ENCODE measurements around the gene RPS24. TPM values are rescaled to one million over a fixed set of nuclear protein-coding genes. Genes with fewer than 3 reads are reported as not detected.
A peak's percentile ranks its signal among the peaks of the same experiment; 100 is the strongest.

Gene RPS24
- total and polyA plus RNA-seq, 9 of the 15 experiments (the other 6 are each of a cell fraction or from before 2014, with no cell fraction given), result 1,947 to 7,307 (median 5,944) TPM

- TF ChIP-seq E2F1 (CRISPR knock-in tag; IDR thresholded peaks at IDR 0.05) (peak; percentile 78), VEZF1 (CRISPR knock-in tag; IDR thresholded peaks at IDR 0.05) (peak; percentile 84), GABPA (tag; conservative IDR thresholded peaks at IDR 0.05; ENCODE audit: low read depth) (no peak), ZMIZ1 (IDR thresholded peaks at IDR 0.05; ENCODE audit: low read depth in 2 of 2, low read length in 2 of 2) (peak; percentile 10 to 77; a peak in 1 of 4 replicates), MYNN (IDR thresholded peaks at IDR 0.05) (no peak), MYNN (CRISPR knock-in tag; IDR thresholded peaks at IDR 0.05) (no peak), NCOA2 (IDR thresholded peaks at IDR 0.05; ENCODE audit: partially characterized antibody in 2 of 2) (no peak), MAZ (CRISPR knock-in tag; conservative IDR thresholded peaks at IDR 0.05 in 1 of 2, IDR thresholded peaks at IDR 0.05 in 1 of 2) (peak; percentile 72 to 81), ILK (tag; IDR thresholded peaks at IDR 0.05; ENCODE audit: borderline replicate concordance, low read depth) (no peak), POLR2AphosphoS2 (IDR thresholded peaks at IDR 0.05; ENCODE audit: low read length) (peak; percentile 80; the same call in 1 of the 2 replicates), SREBF2 (CRISPR knock-in tag; IDR thresholded peaks at IDR 0.05) (no peak), ZNF197 (CRISPR knock-in tag; IDR thresholded peaks at IDR 0.05; ENCODE audit: low read depth) (no peak), ZNF398 (CRISPR knock-in tag; IDR thresholded peaks at IDR 0.05) (no peak), RBFOX2 (IDR thresholded peaks at IDR 0.05; ENCODE audit: low read depth, low read length) (peak; percentile 100), TEAD4 (IDR thresholded peaks at IDR 0.05; ENCODE audit: low read length) (no peak; the same call in 1 of the 2 replicates), TEAD4 (CRISPR knock-in tag; IDR thresholded peaks at IDR 0.05; ENCODE audit: borderline replicate concordance) (peak; percentile 77; the same call in 1 of the 2 replicates), ZNF695 (CRISPR knock-in tag; IDR thresholded peaks at IDR 0.05) (no peak), NFYB (IDR thresholded peaks at IDR 0.05; ENCODE audit: extremely low read depth, insufficient read length) (peak; percentile 81), HDAC2 (IDR thresholded peaks at IDR 0.05) (peak; percentile 81)
Measured at GRCh38 chr10:78033637-78034470, at the start of gene RPS24 (continued).

Measured in K562 (cell line).